HEK293T (cell line): ENCODE data around the gene GOLGA8A.
A peak's percentile ranks its signal among the peaks of the same experiment; 100 is the strongest.

ENCODE experiments used
- CTCF ChIA-PET: fragments of 350-600 bp; formaldehyde crosslinking; extraction: SDS; loops from one replicate; lab custom pipeline; 2021; ENCODE audit warnings: antibody characterized with exemption, inconsistent platforms; lab: Yijun Ruan, JAX
- POLR2A ChIA-PET: fragments of 350-600 bp; formaldehyde crosslinking; extraction: SDS; loops from one replicate; lab custom pipeline; 2020; ENCODE audit warnings: antibody characterized with exemption, inconsistent platforms; lab: Yijun Ruan, JAX
- DNase-seq: peaks from one replicate; pipeline ENCODE4 v3.0.0; 2012; ENCODE audit warnings: mixed read lengths; ENCODE audit errors: extremely low spot score
- ARNT ChIP-seq: fragments of 450-650 bp; IDR thresholded peaks from 2 replicates; pipeline ENCODE4 v1.6.1; 2017; ENCODE audit warnings: mild to moderate bottlenecking
- BHLHE40 ChIP-seq: fragments of 450-650 bp; IDR thresholded peaks from 2 replicates; pipeline ENCODE4 v1.6.1; 2016; ENCODE audit warnings: mild to moderate bottlenecking, moderate library complexity, borderline replicate concordance
- CTBP1 ChIP-seq: fragments of 450-650 bp; IDR thresholded peaks from 2 replicates; pipeline ENCODE4 v1.6.1; 2016; ENCODE audit warnings: borderline replicate concordance
- ELF4 ChIP-seq: fragments of 450-650 bp; IDR thresholded peaks from 2 replicates; pipeline ENCODE4 v1.6.1; 2017; ENCODE audit warnings: antibody characterized with exemption
- FOXA1 ChIP-seq: fragments of 450-650 bp; IDR thresholded peaks from 2 replicates; pipeline ENCODE4 v1.6.1; 2016; ENCODE audit warnings: mild to moderate bottlenecking
- FOXK2 ChIP-seq: fragments of 450-650 bp; IDR thresholded peaks from 2 replicates; pipeline ENCODE4 v1.6.1; 2016; ENCODE audit warnings: mild to moderate bottlenecking
- FOXM1 ChIP-seq: fragments of 450-650 bp; IDR thresholded peaks from 2 replicates; pipeline ENCODE4 v1.6.1; 2017; ENCODE audit warnings: mild to moderate bottlenecking, borderline replicate concordance
- HDGF ChIP-seq: fragments of 450-650 bp; IDR thresholded peaks from 2 replicates; pipeline ENCODE4 v1.6.1; 2017; ENCODE audit warnings: antibody characterized with exemption, borderline replicate concordance
- L3MBTL2 ChIP-seq: fragments of 450-650 bp; conservative IDR thresholded peaks from 2 replicates; pipeline ENCODE4 v1.6.1; 2016; ENCODE audit warnings: mild to moderate bottlenecking
- LEF1 ChIP-seq: fragments of 450-650 bp; IDR thresholded peaks from 2 replicates; pipeline ENCODE4 v1.6.1; 2017; ENCODE audit warnings: mild to moderate bottlenecking, borderline replicate concordance
- NFRKB ChIP-seq: fragments of 450-650 bp; IDR thresholded peaks from 2 replicates; pipeline ENCODE4 v1.6.1; 2016; ENCODE audit warnings: mild to moderate bottlenecking, moderate library complexity
- PKNOX1 ChIP-seq: fragments of 450-650 bp; IDR thresholded peaks from 2 replicates; pipeline ENCODE4 v1.6.1; 2016
- SP1 ChIP-seq: fragments of 450-650 bp; IDR thresholded peaks from 2 replicates; pipeline ENCODE4 v1.6.1; 2017
- SUZ12 ChIP-seq: fragments of 450-650 bp; IDR thresholded peaks from 2 replicates; pipeline ENCODE4 v1.6.1; 2016; ENCODE audit warnings: mild to moderate bottlenecking
- TARDBP ChIP-seq: fragments of 450-650 bp; IDR thresholded peaks from 2 replicates; pipeline ENCODE4 v1.6.1; 2016
- ZNF384 ChIP-seq: fragments of 450-650 bp; IDR thresholded peaks from 2 replicates; pipeline ENCODE4 v1.6.1; 2016

GOLGA8A gene

DNA sequence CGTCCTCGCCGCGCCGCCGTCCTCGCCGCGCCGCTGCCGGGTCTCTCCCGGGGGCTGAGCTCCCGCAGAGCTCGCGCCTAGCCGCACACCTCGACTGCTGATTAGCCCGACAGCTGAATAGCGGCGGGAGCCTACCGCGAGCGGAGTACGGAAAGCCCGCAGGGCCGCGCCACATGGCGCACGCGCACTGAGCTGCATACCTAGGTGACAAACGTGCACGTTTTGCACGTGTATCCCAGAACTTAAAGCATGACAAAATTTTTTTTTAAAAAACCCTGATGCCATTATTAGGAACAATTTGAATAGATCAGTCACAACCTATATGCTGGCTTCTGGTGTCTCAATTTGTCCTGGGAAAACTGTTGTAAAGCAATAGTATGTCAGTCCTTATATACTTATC, at the start of gene GOLGA8A:
Gene GOLGA8A (minus strand): TSS at position 122 of the 400 bp plus-strand sequence. CDS start 48,117 bp downstream, outside the sequence.
- DNase-seq, result peak; percentile 70
- POLR2A ChIA-PET, result interaction anchor here (1.1 kb wide), 1 partner anchor 77 kb away, joined by 3 read pairs; no protein-coding TSS in a partner anchor
- CTCF ChIA-PET, result no interaction called here
- TF ChIP-seq L3MBTL2 (peak; percentile 94), SP1 (no peak)

DNA sequence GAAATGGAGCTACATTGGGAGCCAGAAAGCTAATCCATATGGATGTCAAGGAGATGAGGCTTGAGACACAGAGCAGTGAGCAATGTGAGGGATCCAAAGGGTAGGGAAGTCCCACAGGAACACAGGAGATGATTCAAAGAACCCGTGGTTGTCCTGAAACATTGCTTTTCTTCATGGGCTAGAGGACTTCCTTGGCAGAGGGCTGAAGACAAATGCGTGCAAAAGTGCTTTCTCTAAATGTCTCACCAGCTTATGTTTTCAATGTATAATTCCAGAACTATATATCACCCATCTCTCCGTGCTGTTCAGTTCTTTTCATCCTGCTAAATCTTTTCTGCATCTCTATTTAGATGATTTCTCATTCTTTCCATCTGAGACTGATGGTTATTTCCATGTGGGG, 46.0 kb upstream of the GOLGA8A start:
- no peak for TF ChIP-seq FOXK2
- no peak for TF ChIP-seq LEF1
- TF ChIP-seq ARNT, result no peak
- TF ChIP-seq SP1, result no peak
- TF ChIP-seq ELF4, result no peak
- TF ChIP-seq PKNOX1, result no peak
- TF ChIP-seq TARDBP, result no peak
- TF ChIP-seq FOXM1, result no peak
- no peak for TF ChIP-seq NFRKB
- TF ChIP-seq BHLHE40, result no peak
- TF ChIP-seq SUZ12, result no peak
- TF ChIP-seq HDGF, result no peak
- TF ChIP-seq ZNF384, result no peak
- TF ChIP-seq L3MBTL2, result no peak
- TF ChIP-seq CTBP1, result no peak
- DNase-seq, result no peak
- CTCF ChIA-PET, result no interaction called here
- POLR2A ChIA-PET, result no interaction called here

DNA sequence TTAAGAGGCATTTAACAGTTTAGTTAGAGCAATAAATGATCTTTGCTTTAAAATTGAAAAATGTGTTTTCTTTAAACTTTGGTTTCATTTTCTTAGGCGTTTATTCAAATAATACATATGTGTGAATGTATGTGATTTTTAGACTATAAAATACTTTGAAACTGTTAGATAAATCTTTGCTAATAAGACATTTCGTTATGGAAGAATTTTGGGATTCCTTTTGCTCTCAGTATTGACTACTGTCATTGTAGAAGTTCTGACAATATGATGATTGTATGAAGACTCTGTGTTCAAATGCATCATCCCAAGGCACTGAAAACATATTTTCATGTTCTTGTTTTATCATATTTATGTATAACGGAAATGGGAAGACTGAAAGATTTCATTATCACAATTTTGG, 43.8 kb upstream of the GOLGA8A start:
- no peak for DNase-seq
- POLR2A ChIA-PET, result interaction anchor here (1.0 kb wide), 1 partner anchor 102 kb away, joined by 3 read pairs; the partner anchor contains the start of gene GOLGA8B
- TF ChIP-seq CTBP1 (no peak), FOXA1 (no peak), FOXM1 (no peak), ZNF384 (no peak), LEF1 (no peak), SP1 (no peak), HDGF (no peak), FOXK2 (no peak), ELF4 (no peak), SUZ12 (no peak), L3MBTL2 (no peak), TARDBP (no peak), NFRKB (no peak), ARNT (no peak), BHLHE40 (no peak), PKNOX1 (no peak)
- CTCF ChIA-PET, result no interaction called here

GRCh38 chr15:34473840-34474239, 36.2 kb upstream of the GOLGA8A start:
- ChIA-PET POLR2A (no interaction called here), CTCF (no interaction called here)
- DNase-seq, result no peak
- TF ChIP-seq L3MBTL2, result no peak
- TF ChIP-seq HDGF, result no peak
- TF ChIP-seq SP1, result no peak
- TF ChIP-seq FOXA1, result no peak
- no peak for TF ChIP-seq ZNF384
- TF ChIP-seq CTBP1, result no peak
- TF ChIP-seq LEF1, result no peak
- no peak for TF ChIP-seq BHLHE40
- TF ChIP-seq FOXM1, result no peak
- TF ChIP-seq ELF4, result no peak
- TF ChIP-seq SUZ12, result no peak
- no peak for TF ChIP-seq NFRKB
- TF ChIP-seq ARNT, result no peak
- TF ChIP-seq FOXK2, result no peak
- no peak for TF ChIP-seq TARDBP
- TF ChIP-seq PKNOX1, result no peak

GRCh38 chr15:34472947-34473346, 35.3 kb upstream of the GOLGA8A start:
- ChIA-PET CTCF (no interaction called here), POLR2A (no interaction called here)
- no peak for DNase-seq
- TF ChIP-seq FOXA1 (no peak), SUZ12 (no peak), FOXM1 (no peak), PKNOX1 (no peak), ZNF384 (no peak), ELF4 (no peak), LEF1 (no peak), NFRKB (no peak), FOXK2 (no peak), TARDBP (no peak), HDGF (no peak), BHLHE40 (no peak), CTBP1 (no peak), SP1 (no peak), L3MBTL2 (no peak), ARNT (no peak)

GRCh38 chr15:34470892-34471291, 33.3 kb upstream of the GOLGA8A start:
- ChIA-PET POLR2A (no interaction called here), CTCF (no interaction called here)
- no peak for DNase-seq
- TF ChIP-seq ELF4, result no peak
- TF ChIP-seq SUZ12, result no peak
- no peak for TF ChIP-seq FOXA1
- no peak for TF ChIP-seq FOXM1
- no peak for TF ChIP-seq TARDBP
- no peak for TF ChIP-seq HDGF
- no peak for TF ChIP-seq ARNT
- no peak for TF ChIP-seq L3MBTL2
- no peak for TF ChIP-seq LEF1
- no peak for TF ChIP-seq PKNOX1
- no peak for TF ChIP-seq FOXK2
